HG03280 (cell line): ENCODE measurements around the gene LRRC7.

ENCODE experiments used
- ATAC-seq: cut with Tn5 transposase; IDR thresholded peaks from one replicate; pipeline ENCODE4 v1.9.1; 2021; ENCODE audit warnings: mild to moderate bottlenecking, moderate library complexity; ENCODE audit not compliant: unreplicated experiment

LRRC7 gene

DNA sequence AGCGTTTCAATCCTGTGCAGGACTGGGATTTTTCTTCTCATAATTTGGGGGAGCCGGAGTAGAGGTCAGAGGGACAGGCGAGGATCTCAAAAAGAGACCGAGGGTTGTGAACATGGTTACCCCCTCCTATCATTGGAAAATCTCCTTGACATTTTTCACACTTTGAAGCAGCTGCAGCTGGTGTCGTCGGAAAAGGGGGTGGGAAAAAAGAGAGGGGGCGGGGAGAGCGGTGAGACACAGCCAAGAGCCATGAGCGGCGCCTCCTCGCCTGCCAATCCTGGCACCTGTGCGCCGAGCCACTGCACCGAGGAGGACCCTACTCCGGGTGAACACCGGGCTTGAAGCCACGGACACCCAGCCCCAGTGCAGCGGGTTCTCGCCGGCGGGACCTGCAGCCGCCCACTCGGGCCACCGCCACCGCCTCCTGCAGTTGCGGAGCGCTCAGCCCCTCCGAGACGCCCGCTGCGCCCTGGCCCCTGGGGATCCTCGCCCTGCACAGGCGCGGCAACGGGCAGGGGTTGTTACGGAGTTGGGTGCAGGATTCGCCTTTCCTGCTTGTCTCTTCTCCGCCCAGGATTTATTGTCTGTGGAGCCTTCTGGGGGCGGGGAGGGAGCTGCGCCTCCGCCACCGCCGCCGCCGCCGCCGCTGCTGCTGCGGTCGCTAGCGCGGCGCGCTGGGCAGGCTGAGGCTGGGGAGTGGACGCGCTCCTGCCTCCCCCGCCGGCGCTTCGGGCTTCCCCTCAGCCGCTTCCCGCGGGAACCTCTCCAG lies at the start of gene LRRC7:
Gene LRRC7, plus strand, starts transcription at position 271 of the 769 bp plus-strand sequence. CDS start 718 bp downstream, outside the sequence.
- ATAC-seq, result no peak

GRCh38 chr1:69519006-69519405 lies 48.7 kb upstream of the LRRC7 start:
- no peak for ATAC-seq

GRCh38 chr1:69520326-69520725 lies 47.4 kb upstream of the LRRC7 start:
- no peak for ATAC-seq

GRCh38 chr1:69523032-69523431 lies 44.7 kb upstream of the LRRC7 start:
- no peak for ATAC-seq

DNA sequence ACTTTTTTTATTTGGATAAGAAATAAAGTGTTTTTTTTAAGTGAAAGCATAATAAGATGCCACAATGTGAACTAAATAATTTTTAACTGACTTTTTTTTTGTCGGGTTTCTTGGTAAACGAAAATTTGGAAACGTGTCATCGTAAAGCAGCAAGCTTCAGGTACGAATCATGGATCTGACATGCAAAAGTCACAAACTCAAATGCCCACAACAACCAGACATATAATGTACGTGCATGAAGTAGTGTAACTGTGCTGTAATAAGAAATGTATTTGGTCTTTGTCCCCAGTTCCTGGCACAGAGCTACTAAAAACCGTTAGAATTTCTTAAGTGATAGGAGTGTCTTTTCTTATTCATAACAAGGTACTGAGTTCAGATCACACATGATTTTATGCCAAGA lies 44.3 kb upstream of the LRRC7 start:
- ATAC-seq, result no peak

DNA sequence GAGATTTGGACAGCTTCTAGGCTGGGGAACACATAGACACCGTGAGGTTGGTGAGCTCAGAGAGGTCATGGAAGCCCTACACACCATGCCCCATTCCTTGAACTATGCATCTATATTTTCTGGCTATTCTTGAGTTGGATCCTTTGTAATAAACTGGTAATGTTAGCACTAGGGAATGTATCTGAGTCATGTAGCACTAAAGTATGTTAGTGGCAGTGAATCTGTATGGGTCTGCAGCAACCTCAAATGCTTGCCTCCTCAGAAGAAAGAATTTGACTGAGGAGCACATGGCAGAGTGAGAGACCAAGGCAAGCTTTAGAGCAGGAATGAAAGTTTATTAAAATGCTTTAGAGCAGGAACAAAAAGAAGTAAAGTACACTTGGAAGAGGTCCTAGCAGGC lies 43.7 kb upstream of the LRRC7 start:
- ATAC-seq, result no peak

DNA sequence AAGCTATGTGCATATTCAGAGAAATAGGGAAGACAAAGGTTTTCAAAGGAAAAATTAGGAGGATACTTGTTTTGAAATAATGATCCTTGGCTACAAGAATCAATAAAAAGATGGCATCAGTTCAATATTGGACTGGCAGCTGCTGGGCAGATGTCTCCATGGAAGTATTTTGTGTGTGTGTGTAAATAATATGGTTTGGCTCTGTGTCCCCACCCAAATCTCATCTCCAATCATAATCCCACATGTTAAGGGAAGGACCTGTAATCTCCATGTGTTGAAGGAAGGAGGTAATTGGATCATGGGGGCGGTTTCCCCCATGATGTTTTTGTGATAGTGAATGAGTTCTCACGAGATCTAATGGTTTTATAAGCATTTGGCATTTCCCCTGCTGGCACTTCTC lies 40.4 kb upstream of the LRRC7 start:
- ATAC-seq, result no peak

DNA sequence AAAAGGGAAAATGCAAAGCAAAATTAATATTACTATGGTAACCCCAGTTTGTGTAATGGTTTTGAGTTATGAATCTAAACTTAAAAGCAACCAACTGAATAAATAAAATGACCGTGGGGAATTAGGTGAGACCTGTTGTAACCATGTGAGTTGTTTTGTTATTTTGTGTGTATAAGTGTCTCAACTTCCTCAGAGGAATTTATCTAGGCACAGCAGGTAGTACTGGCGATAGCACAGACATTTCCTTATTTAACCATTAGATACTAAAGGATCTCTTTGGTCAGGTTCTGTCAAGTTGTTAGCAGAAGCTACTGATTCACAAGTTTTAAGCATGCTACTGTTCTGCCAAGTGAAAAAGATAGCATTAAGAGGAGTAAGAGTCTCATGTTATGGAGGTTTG lies 39.3 kb upstream of the LRRC7 start:
- ATAC-seq, result no peak

DNA sequence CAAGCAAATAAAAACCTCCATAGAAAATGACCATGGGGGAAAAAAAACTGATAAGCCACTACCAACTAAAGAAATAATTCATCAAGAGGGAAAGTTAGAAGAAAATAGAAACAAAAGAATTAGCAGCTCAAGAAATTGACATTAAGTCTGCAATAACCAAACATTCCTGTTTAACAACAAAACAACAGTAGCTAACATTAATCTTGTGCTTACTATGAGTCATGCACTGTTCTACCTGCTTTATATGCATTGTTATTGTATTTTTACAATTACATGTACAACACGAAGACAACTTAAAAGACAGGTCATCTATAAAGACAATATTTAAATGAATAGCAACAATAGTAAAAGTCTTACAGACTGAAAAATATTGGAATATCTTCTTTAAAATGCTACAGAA lies 34.4 kb upstream of the LRRC7 start:
- no peak for ATAC-seq

DNA sequence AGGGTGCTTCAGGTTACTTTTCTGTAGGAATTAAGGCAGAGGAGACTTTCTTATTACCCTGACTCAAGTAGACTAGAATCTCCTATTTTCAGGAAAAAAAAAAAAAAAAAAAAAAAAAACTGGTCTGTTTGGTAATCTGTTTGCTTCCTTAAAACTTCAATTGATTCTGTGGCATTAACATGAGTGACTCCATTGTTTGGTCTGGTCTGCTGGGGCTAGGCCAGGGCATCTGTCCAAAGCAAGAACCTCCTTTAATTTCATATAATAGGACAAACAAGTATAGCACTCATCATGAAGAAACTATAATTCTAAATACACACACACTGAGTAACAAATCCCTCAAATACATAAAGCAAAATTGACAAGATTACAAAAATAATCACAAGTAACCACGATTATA lies 32.9 kb upstream of the LRRC7 start:
- no peak for ATAC-seq

DNA sequence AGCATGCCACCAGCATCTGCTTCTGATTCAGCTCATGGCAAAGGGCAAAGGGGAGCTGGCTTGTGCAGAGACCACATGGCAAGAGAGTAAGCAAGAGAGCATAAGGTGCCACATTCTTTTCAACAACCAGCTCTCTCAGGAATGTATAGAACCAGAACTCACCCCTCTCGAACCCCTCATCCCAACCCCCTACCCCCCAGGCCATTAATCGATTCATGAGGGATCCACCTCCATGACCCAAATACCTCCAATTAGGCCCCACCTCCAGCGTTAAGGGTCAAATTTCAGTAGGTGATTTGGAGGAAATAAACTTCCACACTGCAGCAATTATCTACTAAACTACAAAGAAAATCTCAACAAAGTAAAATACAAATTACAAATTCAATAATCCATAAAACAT lies 32.2 kb upstream of the LRRC7 start:
- no peak for ATAC-seq

DNA sequence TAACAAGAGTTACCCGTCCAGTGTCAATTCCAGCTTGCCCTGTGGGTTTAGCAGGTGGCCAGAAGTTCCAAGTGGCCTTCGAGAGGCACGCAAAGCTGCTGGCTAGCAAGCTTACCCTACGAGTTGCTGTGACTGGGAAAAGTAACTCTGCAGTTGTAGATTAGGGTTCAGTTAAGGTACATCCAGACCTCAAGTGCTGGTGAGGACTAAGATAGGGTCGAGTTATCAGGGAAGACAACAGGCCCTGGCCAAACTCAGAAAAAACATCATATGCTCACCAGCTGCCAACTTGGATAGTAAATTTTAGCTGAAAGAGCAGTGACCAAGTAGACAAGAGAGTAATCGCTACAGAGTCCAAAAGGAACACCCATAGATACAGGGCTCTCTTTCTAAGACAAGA lies 27.7 kb upstream of the LRRC7 start:
- ATAC-seq, result no peak

- no peak for ATAC-seq
These were observed 16.0 kb upstream of the LRRC7 start for GRCh38 chr1:69551476-69552324.

DNA sequence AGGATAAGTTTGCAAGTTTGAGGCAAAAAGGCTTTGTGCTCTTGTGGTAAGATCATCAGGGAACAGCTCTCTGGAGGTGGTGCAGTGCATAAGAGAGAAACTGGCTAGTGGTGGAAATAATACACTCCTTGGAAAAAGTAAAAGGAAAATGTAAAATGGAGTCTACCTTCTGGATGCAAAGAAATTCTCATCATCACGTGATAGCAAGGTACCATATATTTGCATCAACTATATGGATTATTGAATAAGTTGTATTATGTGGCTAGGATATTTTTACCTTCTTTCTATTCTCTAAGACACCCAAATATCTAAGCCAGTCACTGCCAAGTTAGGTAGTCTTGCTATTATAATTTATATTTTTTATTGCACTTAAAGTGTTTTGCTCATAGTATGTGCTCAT lies 14.0 kb upstream of the LRRC7 start:
- no peak for ATAC-seq

- ATAC-seq, result no peak
These were observed 876 bp downstream of the LRRC7 start for GRCh38 chr1:69568421-69569174.

DNA sequence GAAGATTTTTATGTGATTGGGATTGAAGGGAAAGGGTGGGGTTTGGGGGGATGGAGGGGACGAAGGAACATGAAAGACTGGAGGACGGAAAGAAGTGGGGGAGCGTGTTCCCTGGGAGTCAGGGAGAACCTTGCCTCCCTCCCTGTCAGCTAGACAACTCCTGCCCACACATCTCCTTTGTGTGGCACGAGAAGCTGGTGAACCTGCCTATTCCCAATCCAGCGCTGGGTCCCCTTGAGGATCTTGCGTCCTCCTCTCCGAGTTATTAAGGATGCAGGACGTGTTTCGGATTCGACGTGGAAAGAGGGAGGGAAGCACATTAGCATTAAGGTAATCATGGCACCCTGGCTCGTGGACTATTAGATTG lies 1.4 kb downstream of the LRRC7 start:
- no peak for ATAC-seq

- ATAC-seq, result no peak
These were observed 2.0 kb downstream of the LRRC7 start for GRCh38 chr1:69569576-69570328.

DNA sequence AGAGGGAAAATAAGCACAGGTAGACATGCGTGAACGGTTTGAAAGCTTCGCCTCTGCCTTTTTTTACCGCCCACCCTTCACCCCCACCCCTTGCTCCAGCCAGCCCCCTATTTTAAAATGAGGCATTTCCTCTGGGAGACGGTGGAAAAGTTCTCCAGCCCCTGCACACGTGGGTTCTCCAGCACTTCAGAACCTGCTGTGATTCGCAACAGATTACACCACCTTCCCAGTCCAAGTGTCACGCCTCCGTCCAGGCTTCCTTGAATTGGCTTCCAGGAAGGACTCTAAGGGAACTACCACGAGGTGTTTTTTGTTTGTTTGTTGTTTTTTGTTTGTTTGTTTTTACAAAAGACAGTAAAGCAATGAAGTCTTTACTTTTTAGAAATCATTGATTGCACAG lies 2.6 kb downstream of the LRRC7 start:
- ATAC-seq, result no peak

DNA sequence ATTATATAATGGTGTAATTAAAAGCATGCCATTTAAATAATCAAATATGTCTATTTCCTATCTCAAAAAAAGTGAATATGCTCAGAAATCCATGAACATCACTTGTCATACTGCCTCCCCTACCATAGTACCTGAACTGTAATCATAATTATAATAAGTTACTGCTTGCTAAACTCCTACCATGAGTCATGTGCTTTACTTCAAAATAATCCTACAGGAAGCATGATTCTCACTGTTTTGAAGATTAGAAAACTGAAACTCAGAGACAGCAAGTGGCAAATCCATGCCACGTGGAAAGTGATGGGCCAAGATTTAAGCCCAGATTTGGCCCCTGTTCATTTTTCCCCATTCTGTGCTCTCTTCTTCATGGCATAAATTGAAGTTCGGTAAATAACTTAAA lies 5.2 kb downstream of the LRRC7 start:
- ATAC-seq, result no peak

- ATAC-seq, result no peak
These were observed 6.2 kb downstream of the LRRC7 start for GRCh38 chr1:69573911-69574310.

DNA sequence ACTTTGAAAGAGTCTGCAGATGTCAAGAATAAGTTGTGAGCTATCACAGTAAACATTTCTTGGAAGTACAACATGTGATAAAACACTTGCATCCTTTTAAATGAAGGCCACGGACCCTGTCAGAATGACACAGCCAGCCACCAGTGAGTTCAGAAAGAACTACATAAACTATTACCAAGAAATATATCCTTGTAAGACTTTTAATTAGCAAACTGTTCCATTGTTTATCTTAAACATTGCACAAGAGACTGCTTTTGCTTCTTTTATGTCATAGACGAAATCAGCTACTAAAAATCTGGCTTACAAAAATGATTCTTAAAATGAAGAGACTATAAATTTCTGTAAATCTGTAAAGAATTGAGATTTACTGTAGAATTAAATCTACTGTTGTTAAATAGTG lies 17.9 kb downstream of the LRRC7 start:
- no peak for ATAC-seq
